Nephron (organoid): ENCODE data around the gene DERL2.

Experiments
- H3K27ac Mint-ChIP-seq, 3 experiments: 2 replicates each; pipeline ENCODE4 v1.8.0; 2020; ENCODE audit warnings: mixed read lengths in 3 of 3, mild to moderate bottlenecking in 2 of 3, moderate library complexity in 1 of 3
- H3K27me3 Mint-ChIP-seq: 2 replicates; pipeline ENCODE4 v1.8.0; 2021; ENCODE audit warnings: low read depth, mild to moderate bottlenecking, moderate library complexity, mixed read lengths
- H3K36me3 Mint-ChIP-seq: 2 replicates; pipeline ENCODE4 v1.8.0; 2020; ENCODE audit warnings: low read depth, mixed read lengths
- H3K4me1 Mint-ChIP-seq: 2 replicates; pipeline ENCODE4 v1.8.0; 2020; ENCODE audit warnings: mixed read lengths
- H3K4me3 Mint-ChIP-seq, 3 experiments: 2 replicates each; pipeline ENCODE4 v1.8.0; 2020; ENCODE audit warnings: mild to moderate bottlenecking in 3 of 3, mixed read lengths in 3 of 3, moderate library complexity in 2 of 3
- H3K9me3 Mint-ChIP-seq: 2 replicates; pipeline ENCODE4 v1.8.0; 2020; ENCODE audit warnings: mixed read lengths
- TF ChIP-seq, protein P1 (sequence below), 3 experiments: fragments of 200-600 bp; sonication (generic); IDR thresholded peaks; one replicate each; pipeline ENCODE4 v1.5.0; 2021; ENCODE audit warnings: antibody characterized with exemption in 3 of 3; ENCODE audit not compliant: unreplicated experiment in 3 of 3

The DERL2 gene

DNA sequence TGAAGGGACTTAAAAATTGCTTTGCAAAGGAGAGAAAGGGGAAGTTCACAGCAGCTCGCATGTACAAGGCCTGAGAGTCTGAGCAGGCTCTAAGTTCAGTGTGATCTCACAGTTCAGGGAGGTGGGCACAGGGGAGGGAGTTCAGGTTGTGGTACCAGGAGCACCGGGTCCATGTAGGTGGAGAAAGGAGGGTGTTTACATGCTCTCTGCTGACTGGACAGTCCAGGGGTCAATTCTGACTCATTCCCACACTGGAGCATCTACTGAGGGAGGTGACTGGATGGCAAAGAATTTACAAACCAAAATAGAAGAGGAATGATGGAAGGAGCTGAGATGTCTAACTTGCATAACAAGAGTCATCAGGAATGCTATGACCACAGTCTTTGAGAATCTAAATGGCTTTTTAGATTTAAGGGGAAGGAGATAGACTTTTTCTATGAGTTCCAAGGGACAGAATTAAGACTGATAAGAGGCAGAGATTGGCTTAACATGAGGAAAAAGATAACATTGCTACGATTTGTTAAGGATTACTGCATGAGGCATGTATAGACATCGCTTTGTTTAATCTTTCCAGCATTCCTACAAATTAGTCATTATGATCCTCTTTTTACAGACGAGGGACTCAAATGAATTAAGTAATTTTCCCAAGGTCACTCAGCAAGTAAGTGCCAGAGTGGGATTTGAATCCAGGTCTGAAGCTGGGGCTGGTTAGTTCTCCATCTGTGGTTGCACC, 30.2 kb upstream of the DERL2 start:
- Mint-ChIP-seq H3K9me3 (no peaks in the 10 kb centered on the region), H3K4me3 (no peak overlapping the region), H3K27ac (peak overlapping the region; percentile 14 to 58 (median 55)), H3K4me1 (peaks cover 6% of the 10 kb centered on the region), H3K27me3 (peaks cover 8% of the 10 kb centered on the region), H3K36me3 (no peaks in the 10 kb centered on the region)
- TF ChIP-seq, protein P1, sequence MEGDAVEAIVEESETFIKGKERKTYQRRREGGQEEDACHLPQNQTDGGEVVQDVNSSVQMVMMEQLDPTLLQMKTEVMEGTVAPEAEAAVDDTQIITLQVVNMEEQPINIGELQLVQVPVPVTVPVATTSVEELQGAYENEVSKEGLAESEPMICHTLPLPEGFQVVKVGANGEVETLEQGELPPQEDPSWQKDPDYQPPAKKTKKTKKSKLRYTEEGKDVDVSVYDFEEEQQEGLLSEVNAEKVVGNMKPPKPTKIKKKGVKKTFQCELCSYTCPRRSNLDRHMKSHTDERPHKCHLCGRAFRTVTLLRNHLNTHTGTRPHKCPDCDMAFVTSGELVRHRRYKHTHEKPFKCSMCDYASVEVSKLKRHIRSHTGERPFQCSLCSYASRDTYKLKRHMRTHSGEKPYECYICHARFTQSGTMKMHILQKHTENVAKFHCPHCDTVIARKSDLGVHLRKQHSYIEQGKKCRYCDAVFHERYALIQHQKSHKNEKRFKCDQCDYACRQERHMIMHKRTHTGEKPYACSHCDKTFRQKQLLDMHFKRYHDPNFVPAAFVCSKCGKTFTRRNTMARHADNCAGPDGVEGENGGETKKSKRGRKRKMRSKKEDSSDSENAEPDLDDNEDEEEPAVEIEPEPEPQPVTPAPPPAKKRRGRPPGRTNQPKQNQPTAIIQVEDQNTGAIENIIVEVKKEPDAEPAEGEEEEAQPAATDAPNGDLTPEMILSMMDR (IDR thresholded peaks at IDR 0.05; ENCODE audit: unreplicated experiment in 3 of 3) = no peak

DNA sequence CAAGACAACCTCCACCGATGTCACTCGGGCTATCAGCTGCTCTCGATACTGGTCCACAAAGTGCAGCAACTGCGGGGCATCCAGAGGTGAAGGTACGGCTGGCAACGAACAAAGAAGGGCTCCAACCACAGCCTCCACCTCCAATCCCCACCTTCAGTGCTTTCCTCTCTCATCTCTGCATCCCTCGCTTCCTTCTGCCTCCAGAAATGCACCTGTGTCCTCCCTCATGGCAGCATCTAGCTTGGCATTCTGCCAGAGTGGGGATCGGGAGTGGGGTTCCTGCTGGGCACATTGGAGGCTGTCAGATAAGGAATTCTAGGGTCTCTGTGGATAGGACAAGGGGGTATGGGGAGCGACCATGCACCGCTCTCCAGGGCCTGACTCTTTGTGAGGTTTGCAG, 29.0 kb upstream of the DERL2 start:
- Mint-ChIP-seq H3K9me3 (no peaks in the 10 kb centered on the region), H3K27me3 (peaks cover 6% of the 10 kb centered on the region), H3K4me3 (no peak overlapping the region), H3K27ac (no peak overlapping the region), H3K4me1 (peaks cover 6% of the 10 kb centered on the region), H3K36me3 (no peaks in the 10 kb centered on the region)
- TF ChIP-seq, protein P1 (IDR thresholded peaks at IDR 0.05; ENCODE audit: unreplicated experiment in 3 of 3) = no peak

DNA sequence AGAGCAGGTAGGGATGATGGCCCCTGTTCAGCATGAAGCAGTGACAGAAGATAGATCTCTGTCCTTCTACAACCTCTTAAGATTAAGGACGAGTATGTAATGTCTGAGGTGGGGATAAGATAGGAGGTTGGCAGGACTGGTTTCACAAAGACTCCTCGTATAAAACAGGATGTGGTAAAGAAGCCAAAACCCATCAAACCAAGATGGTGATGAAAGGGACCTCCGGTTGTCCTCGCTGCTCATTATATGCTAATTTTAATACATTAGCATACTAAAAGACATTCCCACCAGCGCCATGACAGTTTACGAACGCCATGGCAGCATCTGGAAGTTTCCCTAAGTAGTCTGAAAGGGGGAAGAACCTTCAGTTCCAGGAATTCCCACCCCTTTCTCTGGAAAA, 27.6 kb upstream of the DERL2 start:
- TF ChIP-seq, protein P1 (IDR thresholded peaks at IDR 0.05; ENCODE audit: unreplicated experiment in 3 of 3) = no peak
- Mint-ChIP-seq H3K4me3 (no peak overlapping the region), H3K4me1 (peaks cover 6% of the 10 kb centered on the region), H3K36me3 (no peaks in the 10 kb centered on the region), H3K9me3 (no peaks in the 10 kb centered on the region), H3K27me3 (peaks cover 5% of the 10 kb centered on the region), H3K27ac (no peak overlapping the region)

DNA sequence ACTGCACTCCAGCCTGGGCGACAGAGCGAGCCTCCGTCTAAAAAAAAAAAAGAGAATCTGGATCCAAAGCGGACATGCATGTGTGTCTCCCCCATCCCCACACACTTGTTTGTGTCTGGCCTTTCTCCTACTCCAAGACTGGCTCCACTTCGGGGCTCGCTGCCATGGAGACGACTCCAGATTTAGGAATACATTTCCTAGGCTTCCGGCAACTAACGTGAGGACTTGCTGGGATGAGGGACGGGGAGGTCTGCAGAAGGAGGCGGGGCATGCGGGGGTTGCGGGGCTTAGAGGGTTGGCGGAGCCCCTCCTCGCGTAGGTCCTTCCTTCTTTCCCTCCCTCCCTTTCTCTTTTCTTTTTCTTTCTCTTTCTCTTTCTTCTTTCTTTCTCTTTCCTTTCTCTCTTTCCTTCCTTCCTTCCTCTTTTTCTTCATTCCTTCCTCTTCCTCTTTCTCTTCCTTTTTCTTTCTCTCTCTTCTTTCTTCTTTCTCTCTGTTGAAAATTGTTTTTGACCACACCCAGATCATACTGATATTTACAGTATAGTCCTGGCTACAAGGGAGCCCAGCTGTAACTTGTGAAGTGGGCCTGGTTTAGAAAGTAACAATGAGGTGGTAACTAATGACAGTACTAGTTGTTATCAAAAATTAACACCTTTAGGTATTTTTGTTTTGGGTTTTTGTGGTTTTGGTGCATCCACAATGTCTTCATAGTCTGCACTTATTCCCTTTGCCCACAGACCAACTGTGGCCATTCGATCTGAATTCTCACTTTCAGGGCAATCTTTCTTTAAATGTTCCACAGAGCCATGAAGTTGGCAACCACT, 25.6 kb upstream of the DERL2 start:
- Mint-ChIP-seq H3K27ac (no peak overlapping the region), H3K27me3 (no peaks in the 10 kb centered on the region), H3K4me3 (no peak overlapping the region), H3K9me3 (no peaks in the 10 kb centered on the region), H3K36me3 (no peaks in the 10 kb centered on the region), H3K4me1 (peaks cover 6% of the 10 kb centered on the region)
- TF ChIP-seq, protein P1 (IDR thresholded peaks at IDR 0.05; ENCODE audit: unreplicated experiment in 3 of 3) = no peak

DNA sequence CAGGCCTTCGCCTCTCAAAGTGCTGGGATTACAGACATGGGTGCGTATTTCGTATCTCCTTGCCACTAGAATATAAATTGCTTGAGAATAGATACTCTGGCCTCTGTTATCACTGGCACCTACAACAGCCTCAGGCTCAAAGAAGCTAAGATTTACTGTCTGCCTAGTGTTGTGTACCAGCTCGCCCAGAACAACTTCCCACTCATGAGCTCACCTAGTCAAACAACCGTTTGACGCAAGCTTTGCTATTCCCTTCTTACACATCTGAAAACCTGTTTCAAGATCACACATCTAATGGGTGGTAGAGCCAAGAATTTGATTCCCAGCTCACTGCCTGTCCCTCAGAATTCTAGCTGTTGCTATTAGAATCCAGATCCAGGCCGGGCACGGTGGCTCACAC, 24.8 kb upstream of the DERL2 start:
- H3K4me1 Mint-ChIP-seq = peaks cover under 1% of the 10 kb centered on the region
- H3K4me3 Mint-ChIP-seq = no peak overlapping the region
- TF ChIP-seq, protein P1 (IDR thresholded peaks at IDR 0.05; ENCODE audit: unreplicated experiment in 3 of 3) = no peak
- no peaks in the 10 kb centered on the region for H3K36me3 Mint-ChIP-seq
- H3K27me3 Mint-ChIP-seq = no peaks in the 10 kb centered on the region
- no peak overlapping the region for H3K27ac Mint-ChIP-seq
- H3K9me3 Mint-ChIP-seq = no peaks in the 10 kb centered on the region
